Measurements from ENCODE around the gene AMBRA1. TPM values are rescaled to one million over a fixed set of nuclear protein-coding genes. Genes with fewer than 3 reads are reported as not detected.

AMBRA1 gene
- total and polyA plus RNA-seq, 12 donors, result 5.2 to 23.3 (median 16.0) TPM

DNA sequence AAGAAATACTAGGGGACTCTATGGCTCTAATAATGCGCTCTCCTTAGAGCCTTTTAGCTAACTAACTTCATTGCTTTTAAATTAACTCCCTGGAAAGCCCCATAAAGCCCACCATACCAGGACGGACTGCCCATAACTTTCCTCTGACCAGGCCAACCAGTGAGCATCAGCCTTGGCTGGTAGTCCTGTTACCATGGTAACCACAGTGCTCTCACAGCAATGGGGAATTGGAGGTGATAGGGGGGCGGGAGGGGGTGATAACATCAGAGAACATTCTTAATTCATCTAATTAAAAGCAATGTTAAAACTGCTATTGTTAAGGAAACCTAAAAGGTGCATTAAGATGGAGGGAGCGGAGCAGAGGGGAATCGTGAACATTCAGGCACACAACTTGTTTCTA, 175.1 kb downstream of the AMBRA1 start:
- peaks cover 0 to 11% (median 5%) of the 10 kb centered on the region in 9 donors for H3K4me1 ChIP-seq
- TF ChIP-seq, protein P1, sequence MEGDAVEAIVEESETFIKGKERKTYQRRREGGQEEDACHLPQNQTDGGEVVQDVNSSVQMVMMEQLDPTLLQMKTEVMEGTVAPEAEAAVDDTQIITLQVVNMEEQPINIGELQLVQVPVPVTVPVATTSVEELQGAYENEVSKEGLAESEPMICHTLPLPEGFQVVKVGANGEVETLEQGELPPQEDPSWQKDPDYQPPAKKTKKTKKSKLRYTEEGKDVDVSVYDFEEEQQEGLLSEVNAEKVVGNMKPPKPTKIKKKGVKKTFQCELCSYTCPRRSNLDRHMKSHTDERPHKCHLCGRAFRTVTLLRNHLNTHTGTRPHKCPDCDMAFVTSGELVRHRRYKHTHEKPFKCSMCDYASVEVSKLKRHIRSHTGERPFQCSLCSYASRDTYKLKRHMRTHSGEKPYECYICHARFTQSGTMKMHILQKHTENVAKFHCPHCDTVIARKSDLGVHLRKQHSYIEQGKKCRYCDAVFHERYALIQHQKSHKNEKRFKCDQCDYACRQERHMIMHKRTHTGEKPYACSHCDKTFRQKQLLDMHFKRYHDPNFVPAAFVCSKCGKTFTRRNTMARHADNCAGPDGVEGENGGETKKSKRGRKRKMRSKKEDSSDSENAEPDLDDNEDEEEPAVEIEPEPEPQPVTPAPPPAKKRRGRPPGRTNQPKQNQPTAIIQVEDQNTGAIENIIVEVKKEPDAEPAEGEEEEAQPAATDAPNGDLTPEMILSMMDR (IDR thresholded peaks at IDR 0.05), result no peak
- no peaks in the 10 kb centered on the region for H3K27me3 ChIP-seq
- H3K27ac ChIP-seq, result no peak overlapping the region
- DNase-seq (no peak), ATAC-seq (no peak)
- 94 to 95% methylated on average over 5 of the region's 5 CpGs for WGBS, 2 donors
- H3K4me3 ChIP-seq, result no peak overlapping the region
- H3K36me3 ChIP-seq, result peaks cover 0 to 71% (median 27%) of the 10 kb centered on the region in 9 donors
- intact Hi-C loops (cut with DNase I), result no loop called here
- H3K9me3 ChIP-seq, result no peaks in the 10 kb centered on the region

DNA sequence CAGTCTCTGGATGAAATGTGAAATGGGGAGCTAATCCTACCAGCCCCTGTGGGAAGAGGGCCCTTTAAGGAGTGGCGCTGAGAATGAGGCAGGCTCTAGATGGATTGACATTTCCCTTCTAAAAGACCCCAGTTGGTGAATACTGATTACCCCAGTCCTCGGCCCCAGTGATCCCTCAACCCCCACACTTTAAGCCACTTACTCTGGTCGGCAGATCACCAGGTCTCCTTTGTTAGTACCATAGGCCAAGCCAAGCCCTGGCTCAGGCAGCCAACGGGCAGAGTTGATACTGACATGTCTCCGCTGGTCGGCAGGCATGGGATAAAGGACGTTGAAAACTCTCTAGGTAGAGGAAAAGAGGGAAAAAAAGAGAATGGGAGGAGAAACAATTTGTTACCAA, 176.1 kb downstream of the AMBRA1 start:
- ATAC-seq, result no peak
- Histone ChIP-seq H3K27me3 (no peaks in the 10 kb centered on the region), H3K36me3 (peaks cover 0 to 77% (median 32%) of the 10 kb centered on the region in 9 donors), H3K4me3 (no peak overlapping the region), H3K27ac (no peak overlapping the region), H3K4me1 (peaks cover 0 to 11% (median 5%) of the 10 kb centered on the region in 9 donors), H3K9me3 (no peaks in the 10 kb centered on the region)
- intact Hi-C loops (cut with DNase I), result no loop called here
- DNase-seq, result no peak
- 86 to 91% methylated on average over 7 of the region's 7 CpGs for WGBS, 2 donors
- TF ChIP-seq, protein P1 (IDR thresholded peaks at IDR 0.05), result no peak

DNA sequence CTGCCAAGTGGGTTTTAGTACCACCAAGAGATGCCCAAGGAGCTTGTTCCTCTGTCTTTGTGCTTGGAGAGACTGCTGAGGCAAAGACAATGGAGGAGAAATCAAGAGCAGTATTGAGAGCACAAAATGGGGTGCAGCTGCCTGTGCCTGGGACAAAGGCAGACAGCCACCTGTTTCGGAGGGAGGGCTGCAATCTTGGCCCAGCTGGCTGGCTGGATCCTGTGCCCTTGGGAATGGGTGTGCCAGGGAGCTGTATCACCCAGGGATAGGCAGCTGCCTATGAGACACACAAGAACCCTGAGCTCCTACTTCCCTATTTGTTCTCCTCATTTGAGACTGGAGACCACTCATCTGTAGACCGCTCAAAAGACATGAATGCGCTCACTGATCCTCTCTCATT, 178.9 kb downstream of the AMBRA1 start:
- Histone ChIP-seq H3K27me3 (no peaks in the 10 kb centered on the region), H3K9me3 (no peaks in the 10 kb centered on the region), H3K4me3 (no peak overlapping the region), H3K36me3 (peaks cover 0 to 79% (median 28%) of the 10 kb centered on the region in 9 donors), H3K4me1 (peaks cover 0 to 4% (median 0%) of the 10 kb centered on the region in 9 donors), H3K27ac (no peak overlapping the region)
- WGBS, 2 donors, result 61% methylated on average over 3 of the region's 3 CpGs
- ATAC-seq (no peak), DNase-seq (no peak)
- intact Hi-C loops (cut with DNase I), result no loop called here
- TF ChIP-seq, protein P1 (IDR thresholded peaks at IDR 0.05), result no peak

DNA sequence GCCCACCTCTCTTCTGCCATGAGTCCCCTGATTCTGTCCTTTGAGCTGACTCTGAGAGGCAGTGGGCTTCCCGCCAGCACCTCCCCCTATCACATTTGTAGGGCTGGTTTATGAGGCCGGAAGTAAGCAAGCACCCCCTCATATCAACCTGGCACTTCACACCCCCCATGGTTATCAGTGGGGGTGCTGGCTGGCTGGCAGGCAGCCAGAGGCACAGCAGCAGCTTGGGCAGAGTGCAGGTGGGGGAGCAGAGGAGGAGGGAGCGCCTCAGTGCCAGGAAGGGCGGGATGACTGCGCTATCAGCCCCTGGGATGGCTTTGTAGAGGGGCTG, 179.4 kb downstream of the AMBRA1 start:
- TF ChIP-seq, protein P1 (IDR thresholded peaks at IDR 0.05), result no peak
- no peak overlapping the region for H3K27ac ChIP-seq
- 79 to 85% methylated on average over 5 of the region's 5 CpGs for WGBS, 2 donors
- H3K4me3 ChIP-seq, result no peak overlapping the region
- peak in 1 of 8 donors; percentile 27 for ATAC-seq
- peaks cover 0 to 83% (median 31%) of the 10 kb centered on the region in 9 donors for H3K36me3 ChIP-seq
- intact Hi-C loops (cut with DNase I), result no loop called here
- peaks cover 0 to 4% (median 0%) of the 10 kb centered on the region in 9 donors for H3K4me1 ChIP-seq
- H3K27me3 ChIP-seq, result no peaks in the 10 kb centered on the region
- DNase-seq, result no peak
- H3K9me3 ChIP-seq, result no peaks in the 10 kb centered on the region
